ENCODE results near the gene THUMPD3.

The THUMPD3 gene

DNA sequence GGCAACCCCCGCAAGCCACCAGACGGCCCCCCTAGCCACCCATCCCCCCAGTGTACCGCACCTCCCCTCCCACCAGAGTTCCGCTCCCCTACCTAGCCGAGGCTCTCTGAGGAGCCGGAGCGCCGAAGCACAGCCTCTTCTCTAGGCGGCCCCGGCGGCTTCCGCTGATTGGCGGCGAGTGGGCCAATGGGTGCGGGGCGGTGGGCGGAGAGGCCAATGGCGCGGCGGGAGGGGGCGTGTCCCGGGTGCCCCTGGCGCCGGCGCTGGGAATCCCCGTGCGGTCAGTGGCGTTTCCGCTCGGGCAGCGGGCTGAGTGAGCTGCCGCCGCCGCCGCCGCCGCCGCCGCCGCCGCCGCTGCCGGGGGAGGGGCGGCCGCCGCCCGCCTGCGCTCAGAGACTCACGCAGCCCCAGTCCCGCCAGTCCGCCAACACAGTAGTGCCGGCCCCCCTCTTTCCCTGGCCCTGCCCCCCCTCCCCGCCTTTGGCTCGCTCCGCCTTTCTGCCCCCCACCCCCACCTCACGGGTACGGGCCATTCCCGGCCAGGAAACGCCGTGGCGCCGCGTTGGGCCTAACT, 34.6 kb downstream of the THUMPD3 start, which contains the start of gene SETD5:
Gene SETD5, plus strand, starts transcription at position 284 of the 574 bp plus-strand sequence. CDS start 31,324 bp downstream, outside the sequence.
- DNase-seq (ENCODE audit: low read depth, low spot score) = peak; percentile 99

GRCh38 chr3:9397906-9398699, 35.2 kb downstream of the THUMPD3 start:
- peak; percentile 67 for DNase-seq (ENCODE audit: low read depth, low spot score)

DNA sequence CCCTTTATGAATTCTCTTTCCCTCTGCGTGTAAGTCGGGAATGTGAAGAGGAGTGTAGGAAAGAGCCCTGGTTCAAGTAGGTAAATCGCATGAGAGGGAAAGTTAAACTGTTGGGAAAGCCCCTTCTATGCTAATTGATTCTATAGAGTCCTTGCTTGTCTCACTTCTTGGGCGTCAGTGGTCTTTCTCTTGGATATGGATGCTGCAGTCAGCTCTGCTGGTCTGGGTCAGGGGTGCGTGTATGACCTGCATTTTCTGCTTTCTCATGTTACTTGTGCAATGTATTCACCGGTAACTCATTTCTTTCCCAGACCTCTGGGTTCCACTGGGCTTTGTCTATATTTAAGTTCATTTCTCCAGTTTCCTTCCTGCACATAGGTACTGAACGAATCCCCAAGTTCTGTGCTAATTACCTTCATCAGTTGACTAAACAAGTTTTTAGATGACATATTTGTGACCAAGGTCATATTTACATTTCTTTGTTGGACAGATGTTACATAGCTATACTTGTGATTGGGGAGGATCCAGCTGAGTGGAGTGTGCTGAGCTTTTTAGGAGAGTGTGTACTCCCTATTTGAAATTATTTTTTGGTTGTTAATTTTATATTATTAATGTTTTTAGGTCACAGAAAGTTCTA, 36.0 kb downstream of the THUMPD3 start:
- no peak for DNase-seq (ENCODE audit: low read depth, low spot score)

- peak; percentile 28 for DNase-seq (ENCODE audit: low read depth, low spot score)
These were observed 36.5 kb downstream of the THUMPD3 start for GRCh38 chr3:9399337-9399703.

GRCh38 chr3:9399746-9400145, 36.9 kb downstream of the THUMPD3 start:
- peak; percentile 90 for DNase-seq (ENCODE audit: low read depth, low spot score)

DNA sequence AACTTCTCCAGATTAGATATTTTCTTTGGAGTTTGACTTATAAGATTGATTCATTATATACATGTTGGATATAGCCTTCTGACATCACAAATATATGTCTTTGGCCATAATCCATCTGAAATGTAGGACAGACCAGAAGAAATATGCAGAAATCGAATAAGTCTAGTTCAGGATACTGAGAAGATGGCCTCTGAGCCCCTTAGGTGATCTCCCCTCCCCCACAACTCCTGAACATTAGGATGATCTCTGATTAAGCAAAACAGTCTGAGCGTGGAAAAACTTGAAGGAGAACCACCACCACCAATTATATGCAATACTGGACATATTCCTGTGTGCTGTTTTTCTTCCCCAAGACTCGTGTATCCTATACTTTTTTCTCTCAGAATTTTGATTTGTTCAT, 37.8 kb downstream of the THUMPD3 start:
- no peak for DNase-seq (ENCODE audit: low read depth, low spot score)

DNA sequence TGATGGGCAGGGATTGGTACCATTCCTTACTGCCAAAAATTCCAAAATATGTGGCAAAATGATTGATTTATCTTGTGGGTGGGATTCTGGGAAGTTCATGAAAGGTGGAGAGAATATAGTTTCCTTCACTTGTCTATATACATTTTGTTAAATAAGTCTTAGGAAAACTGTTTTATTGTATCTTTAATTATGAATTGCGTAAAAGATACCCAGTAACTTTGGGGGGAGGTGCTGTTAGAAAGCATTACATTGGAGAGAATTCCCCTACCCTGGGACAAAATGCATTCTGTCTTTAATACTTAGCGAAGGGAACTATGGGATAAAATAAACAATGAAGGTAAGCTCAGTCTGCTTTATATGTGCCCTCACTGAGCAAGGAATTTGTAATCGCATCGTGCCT, 39.1 kb downstream of the THUMPD3 start:
- DNase-seq (ENCODE audit: low read depth, low spot score) = no peak

DNA sequence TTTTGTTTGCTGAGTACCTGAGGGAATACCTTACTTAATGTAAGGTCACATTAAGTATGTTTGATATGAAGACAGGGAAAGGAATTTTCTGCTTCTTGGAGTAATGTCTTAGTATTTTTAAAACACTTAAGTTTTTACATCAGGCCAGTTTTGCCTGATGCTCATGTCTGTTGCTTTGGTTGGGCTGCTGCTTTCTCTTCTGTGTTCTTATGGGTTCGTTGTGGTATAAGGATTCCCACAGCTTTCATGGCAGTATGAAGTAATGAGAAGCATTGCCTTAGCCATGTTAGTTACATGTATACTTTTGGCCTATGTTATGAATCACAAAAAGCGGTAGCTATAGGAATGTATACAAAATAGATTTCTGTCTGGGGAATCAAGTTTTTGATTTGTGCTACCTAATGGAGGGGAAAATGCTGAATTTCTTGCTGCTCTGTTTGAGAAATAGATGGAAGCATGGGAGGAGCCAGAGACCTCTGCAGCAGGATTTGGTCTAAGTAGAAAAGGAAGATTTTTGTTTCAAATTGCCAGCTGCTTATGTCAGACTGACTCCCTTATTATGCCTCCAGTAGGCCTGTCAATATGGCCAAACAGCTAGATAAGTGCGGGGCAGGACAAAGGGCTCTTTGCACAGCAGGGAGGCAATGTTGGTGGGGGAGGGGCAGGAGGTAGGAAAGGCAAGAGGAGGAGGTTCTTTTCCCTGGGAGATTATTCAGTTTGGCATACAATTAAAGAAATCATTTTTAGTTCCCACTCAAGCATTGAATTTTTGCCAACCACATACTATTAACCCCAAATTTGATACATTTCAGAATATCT, 39.8 kb downstream of the THUMPD3 start:
- DNase-seq (ENCODE audit: low read depth, low spot score) = peak; percentile 54

GRCh38 chr3:9403463-9403862, 40.6 kb downstream of the THUMPD3 start:
- no peak for DNase-seq (ENCODE audit: low read depth, low spot score)

DNA sequence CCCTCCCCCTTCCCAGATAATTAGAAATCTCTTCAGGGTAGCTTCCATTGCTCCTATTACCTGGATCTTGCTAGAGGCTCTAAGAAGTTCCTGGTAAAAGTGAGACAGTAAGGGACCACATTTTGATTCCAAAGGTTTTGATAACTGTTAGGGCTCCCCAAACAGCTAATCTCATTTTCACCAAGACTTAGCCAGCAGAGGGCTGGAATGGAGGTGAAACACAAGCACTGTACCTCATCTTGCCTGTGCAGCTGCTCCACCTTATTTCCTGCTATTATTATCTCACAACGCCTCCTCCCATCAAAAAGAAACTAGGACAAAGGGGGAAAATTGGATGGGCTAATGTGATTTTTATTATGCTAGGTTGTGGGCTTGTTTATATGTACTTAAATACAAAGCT, 41.8 kb downstream of the THUMPD3 start:
- no peak for DNase-seq (ENCODE audit: low read depth, low spot score)

- no peak for DNase-seq (ENCODE audit: low read depth, low spot score)
These were observed 42.9 kb downstream of the THUMPD3 start for GRCh38 chr3:9405756-9406155.

- no peak for DNase-seq (ENCODE audit: low read depth, low spot score)
These were observed 44.2 kb downstream of the THUMPD3 start for GRCh38 chr3:9406856-9407626.

- DNase-seq (ENCODE audit: low read depth, low spot score) = no peak
These were observed 45.2 kb downstream of the THUMPD3 start for GRCh38 chr3:9408061-9408460.

- no peak for DNase-seq (ENCODE audit: low read depth, low spot score)
These were observed 45.7 kb downstream of the THUMPD3 start for GRCh38 chr3:9408546-9408945.

GRCh38 chr3:9409981-9410854, 47.4 kb downstream of the THUMPD3 start:
- no peak for DNase-seq (ENCODE audit: low read depth, low spot score)

GRCh38 chr3:9411302-9411701, 48.4 kb downstream of the THUMPD3 start:
- no peak for DNase-seq (ENCODE audit: low read depth, low spot score)

DNA sequence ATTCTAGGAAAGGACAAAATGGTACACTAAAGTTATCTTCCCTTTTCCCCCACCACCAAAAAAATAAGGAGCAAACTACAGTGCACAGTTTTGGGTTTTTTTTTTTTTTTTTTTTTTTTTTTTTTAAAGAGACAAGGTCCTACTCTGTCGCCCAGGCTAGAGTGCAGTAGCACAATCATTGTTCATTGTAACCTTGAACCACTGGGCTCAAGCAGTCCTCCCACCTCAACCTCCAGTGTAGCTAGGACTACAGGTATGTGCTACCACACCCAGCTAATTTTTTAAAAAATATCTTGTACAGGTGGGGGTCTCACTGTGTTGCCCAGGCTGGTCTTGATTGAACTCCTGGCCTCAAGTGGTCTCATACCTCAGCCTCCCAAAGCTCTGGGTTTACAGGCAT, 49.4 kb downstream of the THUMPD3 start:
- DNase-seq (ENCODE audit: low read depth, low spot score) = no peak

DNA sequence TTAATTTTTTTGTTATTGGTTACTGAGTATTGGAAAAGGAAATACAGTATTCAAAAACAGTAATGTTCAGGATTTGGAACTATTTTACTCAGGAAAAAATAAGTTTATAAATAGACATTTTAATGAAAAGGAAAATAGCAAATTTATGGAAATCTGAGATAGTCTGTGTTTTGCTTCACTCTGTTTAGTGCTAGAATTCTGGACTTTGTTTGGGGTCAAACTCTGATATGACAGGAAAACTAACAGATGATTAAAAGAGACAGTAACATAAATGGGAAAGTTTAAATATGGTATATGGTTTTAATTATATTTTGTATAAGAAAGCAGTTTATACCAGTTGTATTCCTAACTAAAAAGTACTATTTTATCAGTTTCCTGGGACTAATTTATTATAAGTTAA, 52.0 kb downstream of the THUMPD3 start:
- no peak for DNase-seq (ENCODE audit: low read depth, low spot score)

DNA sequence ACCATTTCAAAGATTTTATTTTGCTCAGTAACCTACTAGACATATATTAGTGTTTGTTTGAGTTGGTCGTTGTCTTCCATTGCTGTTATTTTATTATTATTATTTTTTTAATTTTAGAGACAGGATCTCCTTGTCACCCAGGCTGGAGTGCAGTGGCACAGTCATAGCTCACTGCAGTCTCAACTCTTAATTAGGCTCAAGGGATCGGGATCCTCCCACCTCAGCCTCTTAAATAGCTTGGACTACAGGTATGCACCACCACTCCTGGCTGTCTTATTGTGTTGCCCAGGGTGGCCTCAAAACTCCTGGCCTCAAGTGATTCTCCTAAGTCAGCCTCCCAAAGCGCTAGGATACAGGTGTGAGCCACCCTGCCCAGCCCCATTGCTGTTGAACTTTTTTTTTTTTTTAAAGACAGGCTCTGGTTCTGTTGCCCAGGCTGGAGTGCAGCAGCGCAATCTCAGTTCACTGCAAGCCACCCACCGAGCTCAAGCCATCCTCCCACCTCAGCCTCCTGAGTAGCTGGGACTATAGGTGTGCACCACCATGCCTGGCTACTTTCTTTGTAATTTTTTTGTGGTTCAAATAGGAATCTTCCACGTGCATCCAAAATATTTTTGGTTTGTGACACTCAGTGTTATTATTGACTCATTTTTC, 52.8 kb downstream of the THUMPD3 start:
- no peak for DNase-seq (ENCODE audit: low read depth, low spot score)
